Activated effector memory CD4-positive, alpha-beta T cell treated with Interleukin-2 at 50 U/mL for 16 hours (primary cell): Measurements from ENCODE around the gene SLC31A1.
"Not testable (repeated sequence)": the region's sequence is repeated elsewhere in the genome, so short reads cannot be mapped to it uniquely, and the experiment has no call there.

ENCODE experiments used
- DNase-seq: peaks from one replicate; pipeline ENCODE4 v3.0.0-alpha.2; 2020

The SLC31A1 gene

DNA sequence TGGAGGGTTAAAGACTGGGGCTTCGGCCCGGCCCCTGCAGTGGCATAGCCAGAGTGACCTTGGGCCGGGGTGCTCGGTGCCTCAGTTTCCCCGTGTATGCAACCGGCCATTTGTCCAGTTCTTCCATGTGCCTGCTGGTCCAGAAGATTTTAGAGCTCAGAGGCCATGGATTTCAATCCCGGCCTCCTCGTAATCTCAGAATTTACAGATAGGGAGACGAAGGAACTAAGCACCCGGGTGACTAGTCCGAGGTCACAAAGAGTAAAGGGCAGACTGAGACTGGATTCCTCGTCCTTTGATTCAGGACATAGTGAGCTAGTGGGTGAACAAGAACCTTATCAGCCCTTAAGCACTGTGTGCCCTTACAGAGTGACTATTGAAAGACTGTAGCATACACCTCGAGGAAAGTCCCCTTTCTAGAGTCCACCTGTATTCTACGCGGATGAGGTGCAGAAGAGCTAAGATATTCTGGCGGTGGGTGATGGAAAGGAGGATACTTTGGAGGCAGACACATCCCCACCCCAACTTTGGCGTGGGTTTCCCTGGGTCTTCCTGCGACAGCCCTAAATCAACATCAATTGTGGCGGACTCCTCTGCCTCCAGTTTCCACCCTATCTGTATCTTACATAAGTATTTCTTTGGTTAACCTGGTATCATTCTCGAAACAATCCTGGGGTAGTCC is 597 bp downstream of the SLC31A1 start:
- no peak for DNase-seq

GRCh38 chr9:113222482-113222841 is 1.1 kb downstream of the SLC31A1 start:
- no peak for DNase-seq

GRCh38 chr9:113223963-113224362 is 2.6 kb downstream of the SLC31A1 start:
- DNase-seq = no peak

- DNase-seq = no peak
These were observed 6.1 kb downstream of the SLC31A1 start for GRCh38 chr9:113227436-113227835.

DNA sequence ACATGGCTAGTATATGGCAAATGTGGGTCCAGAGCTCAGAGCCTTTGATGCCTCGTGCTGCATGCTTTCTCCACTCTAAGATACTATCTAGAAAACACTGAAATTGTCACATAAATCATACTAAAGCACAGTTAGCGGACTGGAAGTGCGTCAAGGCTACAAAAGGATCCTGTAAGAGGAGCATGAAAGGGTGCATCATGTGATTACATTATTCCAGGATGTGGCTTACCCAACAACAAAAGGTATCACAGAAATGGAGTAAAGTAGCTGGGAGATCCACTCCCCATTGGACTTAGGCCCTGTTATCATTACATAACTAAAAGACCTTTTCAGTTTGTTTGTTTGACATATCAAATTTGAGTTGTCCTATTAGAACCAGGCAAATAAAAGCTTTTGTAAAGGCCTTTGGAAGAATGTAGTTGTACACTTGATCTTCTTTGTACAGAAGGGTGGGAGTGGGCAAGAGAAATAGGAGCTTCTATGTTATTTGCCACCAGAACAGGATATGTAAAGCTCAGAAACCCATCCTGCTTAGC is 6.9 kb downstream of the SLC31A1 start:
- no peak for DNase-seq

DNA sequence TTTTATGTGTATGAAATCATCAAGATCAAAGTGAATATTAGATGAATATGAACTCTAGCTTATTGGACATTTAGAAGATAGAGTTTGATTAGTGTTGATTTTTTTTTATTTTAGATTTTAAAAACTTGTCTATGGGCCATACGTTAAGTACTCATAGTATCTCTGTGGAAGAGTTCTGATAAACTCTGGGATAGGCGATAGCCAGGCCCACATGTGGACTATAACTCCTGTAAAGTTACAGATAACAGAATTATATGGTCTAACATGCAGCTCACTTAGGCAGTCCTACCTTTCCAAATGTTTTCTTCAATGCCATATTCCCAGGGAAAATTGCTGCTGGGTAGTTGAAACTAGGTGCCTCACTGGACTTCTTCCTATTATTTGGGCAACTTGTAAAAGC is 10.4 kb downstream of the SLC31A1 start:
- no peak for DNase-seq

DNA sequence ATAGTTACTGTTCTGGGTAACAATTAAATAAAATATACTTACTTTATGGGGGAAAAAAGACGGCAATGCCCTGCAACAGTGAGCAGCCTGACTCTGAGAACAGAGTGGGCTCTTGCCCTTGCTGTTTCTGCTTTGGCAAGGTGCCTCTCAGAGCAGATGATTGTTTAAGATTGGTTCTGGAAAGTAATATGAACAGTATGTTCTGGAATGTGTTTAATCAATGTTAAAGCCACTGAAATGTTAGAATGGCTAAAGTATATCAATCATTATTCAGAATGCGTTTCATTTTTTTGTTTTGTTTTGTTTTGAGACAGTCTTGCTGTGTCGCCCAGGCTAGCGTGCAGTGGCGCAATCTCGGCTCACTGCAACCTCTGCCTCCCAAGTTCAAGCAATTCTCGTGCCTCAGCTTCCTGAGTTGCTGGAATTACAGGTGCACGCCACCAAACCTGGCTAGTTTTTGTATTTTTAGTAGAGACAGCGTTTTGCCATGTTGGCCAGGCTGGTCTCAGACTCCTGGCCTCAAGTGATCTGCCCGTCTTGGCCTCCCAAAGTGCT is 14.4 kb downstream of the SLC31A1 start:
- DNase-seq = not testable (repeated sequence)

GRCh38 chr9:113237026-113237425 is 15.7 kb downstream of the SLC31A1 start:
- DNase-seq = no peak

- no peak for DNase-seq
These were observed 17.0 kb downstream of the SLC31A1 start for GRCh38 chr9:113238202-113238858.

DNA sequence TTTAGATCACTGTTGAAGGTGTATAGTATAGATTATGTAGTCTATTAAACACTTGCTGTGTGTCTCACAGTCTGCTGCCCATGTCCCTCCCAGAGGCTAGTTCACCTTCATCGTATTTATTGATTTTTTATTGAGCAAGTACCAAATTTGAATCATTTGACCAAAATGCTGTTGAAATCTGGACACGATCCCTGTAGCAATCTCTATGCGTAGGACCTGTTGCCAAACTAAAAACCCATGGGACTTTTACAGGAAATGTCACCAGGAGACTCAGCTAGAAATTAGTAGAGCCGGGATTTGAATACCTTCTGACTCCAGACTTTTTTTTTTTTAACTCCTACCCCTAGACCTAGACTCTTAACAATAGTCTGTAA is 17.5 kb downstream of the SLC31A1 start:
- no peak for DNase-seq

DNA sequence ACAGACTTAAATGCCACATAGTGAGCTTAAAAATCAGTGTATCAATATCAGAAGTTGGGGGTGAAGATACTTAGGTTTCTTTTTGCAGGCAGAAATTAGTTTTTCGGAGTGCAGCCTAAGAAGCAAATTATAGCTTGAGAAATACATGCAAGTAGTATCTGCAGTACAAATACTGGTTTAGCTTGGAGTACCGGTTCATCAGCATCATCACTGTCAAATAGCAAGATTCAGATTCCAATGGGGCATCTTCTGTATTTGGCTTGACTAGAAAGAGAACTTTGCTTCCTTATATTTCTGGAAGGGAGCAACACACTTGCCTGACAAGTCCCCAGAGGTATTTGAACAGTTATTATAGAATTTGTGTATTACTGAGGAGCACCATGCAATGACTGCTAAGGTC is 19.8 kb downstream of the SLC31A1 start:
- no peak for DNase-seq

GRCh38 chr9:113244556-113244955 is 23.2 kb downstream of the SLC31A1 start:
- DNase-seq = no peak

DNA sequence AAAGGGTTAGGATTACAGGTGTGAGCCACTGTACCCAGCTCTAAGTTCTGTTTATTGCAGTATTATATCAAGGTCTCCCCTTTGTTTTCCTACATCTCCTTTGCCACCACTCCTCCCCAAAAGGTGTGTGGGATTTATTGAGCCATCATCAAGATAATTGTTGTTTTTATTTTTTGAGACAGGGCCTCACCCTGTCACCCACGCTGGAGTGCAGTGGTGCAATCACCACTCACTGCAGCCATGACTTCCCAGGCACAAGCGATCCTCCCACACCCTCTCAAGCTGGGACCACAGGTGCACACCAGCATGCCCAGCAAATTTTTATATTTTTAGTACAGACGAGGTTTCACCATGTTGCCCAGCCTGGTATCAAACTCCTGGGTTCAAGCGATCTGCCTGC is 24.6 kb downstream of the SLC31A1 start:
- no peak for DNase-seq

DNA sequence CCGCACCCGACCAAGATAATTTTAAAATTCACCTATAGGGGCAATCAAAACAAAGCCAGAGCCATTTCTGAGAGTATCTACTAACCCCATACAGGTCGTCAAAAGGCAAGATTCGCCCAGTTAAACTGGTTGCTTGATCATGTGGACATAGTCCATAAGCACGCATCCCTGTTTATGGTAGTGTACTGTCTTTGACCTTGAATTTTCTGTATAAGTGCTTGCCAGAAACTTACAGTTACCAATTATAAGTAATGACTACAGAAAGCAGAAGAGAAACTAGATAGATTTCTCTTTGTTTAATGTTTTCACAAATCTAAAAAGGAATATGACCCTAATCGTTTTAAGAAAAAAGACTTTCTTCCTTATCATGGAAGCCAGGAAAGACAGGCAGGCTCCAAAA is 25.6 kb downstream of the SLC31A1 start:
- no peak for DNase-seq

GRCh38 chr9:113247640-113248039 is 26.3 kb downstream of the SLC31A1 start:
- no peak for DNase-seq

DNA sequence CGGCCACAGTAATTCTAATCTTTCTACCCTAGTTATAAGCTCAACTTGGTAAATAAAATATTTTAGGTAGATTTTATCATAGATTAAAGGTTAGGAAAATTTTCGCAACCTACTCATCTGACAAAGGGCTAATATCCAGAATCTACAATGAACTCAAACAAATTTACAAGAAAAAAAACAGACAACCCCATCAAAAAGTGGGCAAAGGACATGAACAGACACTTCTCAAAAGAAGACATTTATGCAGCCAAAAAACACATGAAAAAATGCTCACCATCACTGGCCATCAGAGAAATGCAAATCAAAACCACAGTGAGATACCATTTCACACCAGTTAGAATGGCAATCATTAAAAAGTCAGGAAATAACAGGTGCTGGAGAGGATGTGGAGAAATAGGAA is 28.3 kb downstream of the SLC31A1 start:
- DNase-seq = not testable (repeated sequence)

GRCh38 chr9:113250807-113251206 is 29.5 kb downstream of the SLC31A1 start:
- no peak for DNase-seq

- DNase-seq = no peak
These were observed 33.6 kb downstream of the SLC31A1 start for GRCh38 chr9:113254991-113255390.

GRCh38 chr9:113255438-113255837 is 34.1 kb downstream of the SLC31A1 start:
- no peak for DNase-seq

DNA sequence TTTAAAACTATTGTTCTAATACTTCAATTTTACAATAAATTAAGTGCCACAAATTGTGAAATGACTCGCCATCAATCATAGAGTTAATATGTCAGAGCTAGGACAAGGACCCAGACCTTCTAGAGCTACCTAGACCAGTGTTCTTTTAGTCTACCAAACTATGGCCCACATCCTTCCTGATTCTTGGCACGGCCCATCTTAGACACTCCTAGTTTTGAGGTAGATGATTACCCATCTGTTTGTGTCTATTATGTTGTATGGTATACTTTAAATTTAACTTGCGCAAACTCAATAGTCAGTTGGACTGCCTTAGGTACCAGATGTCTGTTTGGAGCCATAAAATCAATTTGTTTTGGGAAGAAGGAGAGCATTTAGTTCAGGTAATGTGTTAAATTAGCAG is 36.5 kb downstream of the SLC31A1 start:
- DNase-seq = no peak

- DNase-seq = no peak
These were observed 36.9 kb downstream of the SLC31A1 start for GRCh38 chr9:113258282-113258681.

DNA sequence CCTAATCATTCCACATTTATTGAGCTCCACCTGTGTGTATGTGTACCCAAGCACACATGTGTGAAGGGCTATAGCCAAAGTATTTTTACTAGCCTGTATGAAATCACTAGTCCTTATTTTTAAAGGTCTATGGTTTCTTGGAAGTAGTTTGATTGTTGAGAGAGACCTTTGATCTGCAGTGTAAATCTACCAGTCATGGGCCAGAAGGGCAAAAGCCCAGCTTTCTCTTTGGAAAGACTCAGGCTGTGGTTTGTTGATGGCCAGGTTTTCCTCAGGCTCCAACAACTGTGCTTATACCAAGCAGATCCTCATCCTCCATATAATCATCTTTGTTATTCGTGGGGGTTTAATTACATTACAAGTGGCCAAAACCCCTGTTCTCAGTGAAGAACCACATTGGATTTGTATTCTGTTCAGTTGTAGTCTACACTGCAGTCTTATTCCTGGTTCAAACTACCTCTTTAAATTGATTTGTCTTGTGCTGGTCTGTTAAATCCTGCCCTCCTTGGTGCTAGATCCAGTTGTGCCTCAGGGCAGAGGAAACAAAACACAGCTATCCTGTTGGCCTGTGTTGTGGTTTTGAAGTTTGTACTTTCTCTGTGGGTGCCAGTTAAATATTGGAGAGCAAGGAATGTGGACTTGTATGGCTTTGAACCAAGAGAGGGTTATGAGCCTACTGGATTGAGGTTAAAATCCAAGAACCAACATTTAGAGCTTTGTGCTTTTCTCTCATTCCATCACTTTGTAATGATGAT is 40.8 kb downstream of the SLC31A1 start:
- no peak for DNase-seq

- DNase-seq = no peak
These were observed 44.8 kb downstream of the SLC31A1 start for GRCh38 chr9:113266174-113266573.
